GM12878 (cell line): ENCODE results near the gene COL2A1. TPM values are rescaled to one million over a fixed set of nuclear protein-coding genes. Genes with fewer than 3 reads are reported as not detected.

Source experiments
- ATAC-seq: fragments of 200-7000 bp; cut with Tn5 transposase; 3 replicates; pipeline ENCODE4 v1.9.1; 2020; ENCODE audit warnings: mild to moderate bottlenecking, moderate library complexity
- BruUV-seq: library from RNA; stranded (reverse); fragments of 400-500 nt; replicated peaks from 2 replicates; lab custom pipeline; 2021; lab: Mats Ljungman, UMichigan
- CTCF ChIA-PET: fragments of 300-600 bp; sonication (Branson Sonifier 250); formaldehyde crosslinking; extraction: SDS; loops from one replicate; lab custom pipeline; 2021; ENCODE audit warnings: inconsistent platforms; lab: Yijun Ruan, JAX
- POLR2A ChIA-PET: fragments of 350-600 bp; formaldehyde crosslinking; extraction: SDS; loops from one replicate; lab custom pipeline; 2021; ENCODE audit warnings: inconsistent platforms; lab: Charles Lee
- RAD21 ChIA-PET: fragments of 300-600 bp; sonication (Branson Sonifier 250); formaldehyde crosslinking; loops from one replicate; lab custom pipeline; 2023; ENCODE audit warnings: antibody characterized with exemption; ENCODE audit not compliant: unreplicated experiment; lab: Charles Lee
- SMC1A ChIA-PET: fragments of 300-600 bp; sonication (Branson Sonifier 250); formaldehyde crosslinking; loops from one replicate; lab custom pipeline; 2023; ENCODE audit not compliant: unreplicated experiment, uncharacterized antibody; lab: Charles Lee
- DNase-seq: peaks from one replicate; pipeline ENCODE4 v3.0.0-alpha.2; 2011; ENCODE audit warnings: low read depth, low spot score
- FAIRE-seq: peaks from 3 replicates; lab custom pipeline; 2011; peaks lifted over from hg19 to GRCh38; lab: Jason Lieb, UNC
- H2AFZ ChIP-seq: 2 replicates; pipeline ENCODE4 v1.6.0; 2011; ENCODE audit warnings: low read depth, low read length, control low read depth; ENCODE audit not compliant: control insufficient read depth
- H3K27ac ChIP-seq: 2 replicates; pipeline ENCODE4 v1.5.1; 2011; ENCODE audit warnings: control low read depth; ENCODE audit not compliant: control insufficient read depth, insufficient read depth
- H3K27me3 ChIP-seq, 2 experiments: replicated peaks in 1 of 2; 2 replicates each; pipeline versions ENCODE4 v1.6.0 to v1.6.1; 2011; ENCODE audit warnings: low read length in 1 of 2; ENCODE audit not compliant: control insufficient read depth in 2 of 2, insufficient read depth in 2 of 2
- H3K36me3 ChIP-seq, 2 experiments: 2 replicates each; pipeline ENCODE4 v1.5.1; 2011; ENCODE audit warnings: low read length in 1 of 2; ENCODE audit not compliant: control insufficient read depth in 2 of 2, insufficient read depth in 2 of 2
- H3K4me1 ChIP-seq: 2 replicates; pipeline ENCODE4 v1.6.1; 2011; ENCODE audit warnings: mild to moderate bottlenecking, low read length, moderate library complexity, mixed read lengths; ENCODE audit not compliant: control insufficient read depth, insufficient read depth
- H3K4me2 ChIP-seq: 2 replicates; pipeline ENCODE4 v1.6.0; 2011; ENCODE audit warnings: control low read depth; ENCODE audit not compliant: control insufficient read depth, insufficient read depth
- H3K4me3 ChIP-seq: fragments of 200-600 bp; sonication (generic); 2 replicates; pipeline ENCODE4 v1.5.1; 2016
- H3K79me2 ChIP-seq: 2 replicates; pipeline ENCODE4 v1.6.0; 2011; ENCODE audit warnings: low read length; ENCODE audit not compliant: control insufficient read depth, insufficient read depth
- H3K9ac ChIP-seq: 2 replicates; pipeline ENCODE4 v1.8.0; 2011; ENCODE audit warnings: low read length, control low read depth, mixed read lengths; ENCODE audit not compliant: control insufficient read depth, insufficient read depth
- H3K9me3 ChIP-seq: replicated peaks from 3 replicates; pipeline ENCODE4 v1.5.1; 2011; ENCODE audit warnings: mild to moderate bottlenecking, low read length; ENCODE audit not compliant: control insufficient read depth, insufficient read depth
- H4K20me1 ChIP-seq: 2 replicates; pipeline ENCODE4 v1.6.0; 2011; ENCODE audit not compliant: control insufficient read depth, insufficient read depth
- ASH2L ChIP-seq: fragments of 300-600, 200-600 bp; sonication (generic); IDR thresholded peaks from 2 replicates; pipeline ENCODE4 v1.6.1; 2017; ENCODE audit warnings: low read depth, mild to moderate bottlenecking, borderline replicate concordance
- CHD4 ChIP-seq: fragments of 200-600 bp; sonication (generic); IDR thresholded peaks from 2 replicates; pipeline ENCODE4 v1.6.1; 2016; ENCODE audit warnings: mild to moderate bottlenecking
- CREB1 ChIP-seq: IDR thresholded peaks from 2 replicates; pipeline ENCODE4 v1.6.1; 2012; ENCODE audit warnings: low read depth, mild to moderate bottlenecking, inconsistent platforms
- CREM ChIP-seq: IDR thresholded peaks from 2 replicates; pipeline ENCODE4 v1.6.1; 2014; ENCODE audit warnings: antibody characterized with exemption, low read depth
- E2F4 ChIP-seq: IDR thresholded peaks from 2 replicates; pipeline ENCODE4 v1.6.1; 2012; ENCODE audit warnings: low read depth, low read length, improper control_type of control experiment
- EED ChIP-seq: sonication (generic); IDR thresholded peaks from 2 replicates; pipeline ENCODE4 v1.6.1; 2016; ENCODE audit warnings: antibody characterized with exemption, low read depth
- ELK1 ChIP-seq: IDR thresholded peaks from 2 replicates; pipeline ENCODE4 v1.6.1; 2012; ENCODE audit warnings: low read depth, low read length, improper control_type of control experiment
- NR2F1 ChIP-seq: fragments of 450-650 bp; conservative IDR thresholded peaks from 2 replicates; pipeline ENCODE4 v1.6.1; 2017; ENCODE audit warnings: mild to moderate bottlenecking
- PML ChIP-seq: IDR thresholded peaks from 2 replicates; pipeline ENCODE4 v1.6.1; 2012; ENCODE audit warnings: low read length, inconsistent platforms
- POLR2AphosphoS2 ChIP-seq: IDR thresholded peaks from 2 replicates; pipeline ENCODE4 v1.6.1; 2011; ENCODE audit warnings: low read depth, mild to moderate bottlenecking, low read length, improper control_type of control experiment, moderate library complexity
- SKIL ChIP-seq: fragments of 450-650 bp; IDR thresholded peaks from 2 replicates; pipeline ENCODE4 v1.6.1; 2017; ENCODE audit warnings: mild to moderate bottlenecking, low read depth, inconsistent platforms; ENCODE audit not compliant: poor library complexity, severe bottlenecking
- SUZ12 ChIP-seq: fragments of 200-600 bp; sonication (generic); IDR thresholded peaks from one replicate; pipeline ENCODE4 v1.6.1; 2018; ENCODE audit warnings: antibody characterized with exemption, mild to moderate bottlenecking; ENCODE audit not compliant: unreplicated experiment
- ZBTB11 ChIP-seq: fragments of 450-650 bp; formaldehyde crosslinking; IDR thresholded peaks from 2 replicates; pipeline ENCODE4 v1.5.0; 2022; ENCODE audit warnings: mild to moderate bottlenecking, missing genetic modification characterization
- WGBS: methylation state at CpG from one replicate; pipeline ENCODE4 v1.1.6; 2016; ENCODE audit warnings: low lambda C conversion rate; ENCODE audit not compliant: insufficient replicate concordance, insufficient coverage; ENCODE audit errors: missing lambda C conversion rate; 5-methylcytosine and 5-hydroxymethylcytosine counted together
- in situ Hi-C: fragments of 300-500 bp; cut with MboI; formaldehyde crosslinking; loops from 9 replicates; pipeline ENCODE4 v1.14.3; 2018; ENCODE audit warnings: mixed read lengths
- intact Hi-C: fragments of 100-400 bp; cut with micrococcal nuclease; formaldehyde crosslinking; loops from one replicate; pipeline ENCODE4 v1.14.2; 2022; ENCODE audit not compliant: unreplicated experiment
- polyA plus RNA-seq, 11 experiments: library from polyadenylated mRNA; depleted of rRNA in 4 of 11; unstranded in 6 of 11; stranded (reverse) in 5 of 11; fragments of >200 nt; fragmentation: Nextera tagmentation in 4 of 11; fragmentation: Illumina TruSeq in 1 of 11; extraction: Ambion mirVana in 4 of 11; extraction: Trizol in 1 of 11; gene quantifications; 1 replicate in 1 of 11; 2 replicates in 10 of 11; pipeline versions ENCODE4 v1.2.1 to v1.2.3, GENCODE V29; 2011 to 2016; ENCODE audit warnings: inconsistent platforms in 2 of 11, missing spikeins in 2 of 11, low read depth in 1 of 11
- total RNA-seq, 4 experiments: library from RNA; depleted of rRNA in 3 of 4; stranded (reverse); fragments of >200 nt in 3 of 4; fragmentation: Illumina TruSeq in 1 of 4; extraction: Trizol in 1 of 4; gene quantifications; 2 replicates each; pipeline versions ENCODE4 v1.2.1 to v1.2.3, GENCODE V29; 2013 to 2021

COL2A1 gene
- total and polyA plus RNA-seq, 10 of the 15 experiments (the other 5 are each of a cell fraction or from before 2014, with no cell fraction given): 0.06 to 0.67 (median 0.19) TPM; not detected in 1

- TF ChIP-seq ASH2L (no peak), ELK1 (no peak), POLR2AphosphoS2 (no peak), CHD4 (no peak), CREB1 (no peak)
Observed at GRCh38 chr12:47981496-47982260, 22.6 kb downstream of the COL2A1 start (continued).

GRCh38 chr12:47980779-47981495 is 23.3 kb downstream of the COL2A1 start:
- intact Hi-C loops (no loop called here), in situ Hi-C loops (no loop called here)
- DNase-seq: no peak
- ATAC-seq: no peak
- Histone ChIP-seq H3K36me3 (no peaks in the 10 kb centered on the region), H3K9ac (no peak overlapping the region), H4K20me1 (no peaks in the 10 kb centered on the region; the same call in 1 of the 2 replicates), H2AFZ (no peak overlapping the region), H3K9me3 (no peaks in the 10 kb centered on the region), H3K4me1 (no peaks in the 10 kb centered on the region), H3K27me3 (no peaks in the 10 kb centered on the region; a peak in 3 of 4 replicates), H3K4me2 (no peak overlapping the region), H3K79me2 (no peaks in the 10 kb centered on the region), H3K4me3 (no peak overlapping the region), H3K27ac (no peak overlapping the region)
- CTCF ChIA-PET: interaction anchor here (1.3 kb wide), 1 partner anchor 16 kb away, joined by 6 read pairs; no protein-coding TSS in a partner anchor
- no TSS peak for BruUV-seq
- SMC1A ChIA-PET: no interaction called here
- RAD21 ChIA-PET: no interaction called here
- POLR2A ChIA-PET: no interaction called here
- WGBS: 37% methylated on average over 17 of the region's 17 CpGs
- FAIRE-seq: no peak
- no peak for TF ChIP-seq CREM
- TF ChIP-seq PML: no peak
- no peak for TF ChIP-seq SKIL
- no peak for TF ChIP-seq E2F4
- TF ChIP-seq SUZ12: no peak
- TF ChIP-seq ZBTB11 (CRISPR knock-in tag): no peak
- TF ChIP-seq EED: no peak
- no peak for TF ChIP-seq NR2F1
